Measurements from ENCODE around the gene NID1.

DNA sequence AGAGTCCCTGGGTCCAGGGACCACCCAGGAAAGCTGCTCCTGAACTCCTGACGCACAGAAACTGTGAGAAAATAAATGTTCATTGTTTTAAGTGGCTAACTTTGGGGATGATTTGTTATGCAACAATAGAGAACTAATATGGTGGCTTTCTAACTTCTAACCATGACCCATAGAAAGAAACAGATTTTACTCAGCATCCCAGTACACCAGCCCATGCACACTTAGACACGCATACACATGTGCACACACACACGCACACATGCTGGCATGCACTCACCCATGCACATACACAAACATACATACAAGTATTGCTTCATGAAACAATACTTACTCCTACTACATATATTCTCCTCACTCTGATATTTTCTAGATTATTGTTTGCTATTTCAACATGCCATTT, 57.1 kb downstream of the NID1 start:
- TF ChIP-seq, protein P1, sequence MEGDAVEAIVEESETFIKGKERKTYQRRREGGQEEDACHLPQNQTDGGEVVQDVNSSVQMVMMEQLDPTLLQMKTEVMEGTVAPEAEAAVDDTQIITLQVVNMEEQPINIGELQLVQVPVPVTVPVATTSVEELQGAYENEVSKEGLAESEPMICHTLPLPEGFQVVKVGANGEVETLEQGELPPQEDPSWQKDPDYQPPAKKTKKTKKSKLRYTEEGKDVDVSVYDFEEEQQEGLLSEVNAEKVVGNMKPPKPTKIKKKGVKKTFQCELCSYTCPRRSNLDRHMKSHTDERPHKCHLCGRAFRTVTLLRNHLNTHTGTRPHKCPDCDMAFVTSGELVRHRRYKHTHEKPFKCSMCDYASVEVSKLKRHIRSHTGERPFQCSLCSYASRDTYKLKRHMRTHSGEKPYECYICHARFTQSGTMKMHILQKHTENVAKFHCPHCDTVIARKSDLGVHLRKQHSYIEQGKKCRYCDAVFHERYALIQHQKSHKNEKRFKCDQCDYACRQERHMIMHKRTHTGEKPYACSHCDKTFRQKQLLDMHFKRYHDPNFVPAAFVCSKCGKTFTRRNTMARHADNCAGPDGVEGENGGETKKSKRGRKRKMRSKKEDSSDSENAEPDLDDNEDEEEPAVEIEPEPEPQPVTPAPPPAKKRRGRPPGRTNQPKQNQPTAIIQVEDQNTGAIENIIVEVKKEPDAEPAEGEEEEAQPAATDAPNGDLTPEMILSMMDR (IDR thresholded peaks at IDR 0.05; ENCODE audit: low read depth, low read length), result no peak
- TF ChIP-seq, protein P2, sequence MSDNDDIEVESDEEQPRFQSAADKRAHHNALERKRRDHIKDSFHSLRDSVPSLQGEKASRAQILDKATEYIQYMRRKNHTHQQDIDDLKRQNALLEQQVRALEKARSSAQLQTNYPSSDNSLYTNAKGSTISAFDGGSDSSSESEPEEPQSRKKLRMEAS (IDR thresholded peaks at IDR 0.05; ENCODE audit: low read depth, low read length), result no peak
- TF ChIP-seq POLR2A (IDR thresholded peaks at IDR 0.05; ENCODE audit: extremely low read depth, insufficient read length) (no peak), MYC (IDR thresholded peaks at IDR 0.05; ENCODE audit: low read depth, low read length) (no peak)
